Measurements from ENCODE around the gene REEP3. TPM values are rescaled to one million over a fixed set of nuclear protein-coding genes. Genes with fewer than 3 reads are reported as not detected.
"Not testable (repeated sequence)": the region's sequence is repeated elsewhere in the genome, so short reads cannot be mapped to it uniquely, and the experiment has no call there.

The REEP3 gene
- total RNA-seq, 1 donor from 2014 or later, result 33.1 TPM

- DNase-seq (ENCODE audit: low spot score in 2 of 2, unreplicated experiment in 2 of 2), result no peak
- H3K27me3 Mint-ChIP-seq (ENCODE audit: low read depth), result no peaks in the 10 kb centered on the region
- H3K9me3 Mint-ChIP-seq, result peaks cover 4% of the 10 kb centered on the region
- H3K4me1 Mint-ChIP-seq, result peaks cover 5% of the 10 kb centered on the region
- peaks cover 10% of the 10 kb centered on the region for H3K36me3 Mint-ChIP-seq
- H3K4me3 Mint-ChIP-seq, result no peak overlapping the region
- no peak for TF ChIP-seq CTCF (IDR thresholded peaks at IDR 0.05; ENCODE audit: unreplicated experiment)
- no peak overlapping the region for H3K27ac Mint-ChIP-seq
These were observed 37.1 kb downstream of the REEP3 start for GRCh38 chr10:63558132-63558784.

DNA sequence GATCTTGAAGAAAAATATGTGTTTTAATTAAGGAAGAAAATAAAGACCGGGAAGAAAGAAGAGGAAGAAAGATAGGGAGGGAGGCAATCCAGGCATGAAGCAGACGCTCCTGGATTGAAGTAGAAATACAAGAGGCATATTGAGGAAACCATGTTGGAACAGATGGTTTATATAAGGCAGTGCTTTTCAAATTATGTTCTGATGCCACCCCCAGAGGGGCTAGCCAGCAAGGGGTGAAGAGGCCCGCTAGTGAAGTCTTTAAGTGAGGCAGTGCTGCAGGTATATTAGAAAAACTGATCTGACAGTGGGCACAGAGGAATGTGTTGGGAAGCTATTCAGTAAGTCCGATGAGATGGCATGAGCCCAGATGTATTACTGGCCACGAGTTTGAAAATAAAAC is 40.1 kb downstream of the REEP3 start:
- TF ChIP-seq CTCF (IDR thresholded peaks at IDR 0.05; ENCODE audit: unreplicated experiment), result no peak
- Mint-ChIP-seq H3K4me3 (no peak overlapping the region), H3K27me3 (ENCODE audit: low read depth) (no peaks in the 10 kb centered on the region), H3K4me1 (peaks cover 14% of the 10 kb centered on the region), H3K36me3 (no peaks in the 10 kb centered on the region), H3K9me3 (no peaks in the 10 kb centered on the region), H3K27ac (no peak overlapping the region)
- DNase-seq (ENCODE audit: low spot score in 2 of 2, unreplicated experiment in 2 of 2), result no peak

GRCh38 chr10:63562391-63562790 is 41.2 kb downstream of the REEP3 start:
- Mint-ChIP-seq H3K4me1 (peaks cover 20% of the 10 kb centered on the region), H3K27ac (no peak overlapping the region), H3K9me3 (no peaks in the 10 kb centered on the region)

DNA sequence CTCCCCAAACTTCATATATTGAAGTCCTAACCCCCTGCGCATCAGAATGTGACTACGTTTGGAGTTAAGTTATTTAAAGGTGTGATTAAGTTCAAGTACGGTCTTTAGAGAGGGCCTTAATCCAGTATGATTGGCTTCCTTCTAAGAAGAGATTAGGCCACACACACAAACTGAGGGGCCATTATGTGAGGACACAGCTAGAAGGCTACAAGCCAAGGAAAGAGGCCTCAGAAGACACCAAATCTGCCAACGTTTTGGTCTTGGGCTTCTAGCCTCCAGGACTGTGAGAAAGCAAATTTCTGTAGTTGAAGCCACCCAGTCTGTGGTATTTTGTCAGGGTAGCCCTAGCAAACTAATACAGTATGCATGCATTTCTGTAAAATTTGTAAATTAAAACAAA is 41.7 kb downstream of the REEP3 start:
- TF ChIP-seq CTCF (IDR thresholded peaks at IDR 0.05; ENCODE audit: unreplicated experiment), result no peak
- H3K27me3 Mint-ChIP-seq (ENCODE audit: low read depth), result no peaks in the 10 kb centered on the region
- DNase-seq (ENCODE audit: low spot score in 2 of 2, unreplicated experiment in 2 of 2), result no peak
- no peak overlapping the region for H3K27ac Mint-ChIP-seq
- H3K4me3 Mint-ChIP-seq, result no peak overlapping the region
- H3K36me3 Mint-ChIP-seq, result peaks cover 6% of the 10 kb centered on the region
- peaks cover 20% of the 10 kb centered on the region for H3K4me1 Mint-ChIP-seq
- H3K9me3 Mint-ChIP-seq, result no peaks in the 10 kb centered on the region

More at GRCh38 chr10:63562391-63562790, 41.2 kb downstream of the REEP3 start:
- Mint-ChIP-seq H3K4me3 (no peak overlapping the region), H3K36me3 (peaks cover 1% of the 10 kb centered on the region), H3K27me3 (ENCODE audit: low read depth) (no peaks in the 10 kb centered on the region)
- DNase-seq (ENCODE audit: low spot score in 2 of 2, unreplicated experiment in 2 of 2), result no peak
- no peak for TF ChIP-seq CTCF (IDR thresholded peaks at IDR 0.05; ENCODE audit: unreplicated experiment)

GRCh38 chr10:63563623-63564022 is 42.4 kb downstream of the REEP3 start:
- no peak for TF ChIP-seq CTCF (IDR thresholded peaks at IDR 0.05; ENCODE audit: unreplicated experiment)
- DNase-seq (ENCODE audit: low spot score in 2 of 2, unreplicated experiment in 2 of 2), result no peak
- Mint-ChIP-seq H3K4me3 (no peak overlapping the region), H3K4me1 (peaks cover 20% of the 10 kb centered on the region), H3K36me3 (peaks cover 7% of the 10 kb centered on the region), H3K27ac (peak overlapping the region; percentile 20), H3K27me3 (ENCODE audit: low read depth) (no peaks in the 10 kb centered on the region), H3K9me3 (no peaks in the 10 kb centered on the region)

- not testable (repeated sequence) for H3K9me3 Mint-ChIP-seq; H3K4me3 Mint-ChIP-seq; H3K36me3 Mint-ChIP-seq; H3K27ac Mint-ChIP-seq; DNase-seq (ENCODE audit: low spot score in 2 of 2, unreplicated experiment in 2 of 2); H3K27me3 Mint-ChIP-seq (ENCODE audit: low read depth)
- H3K4me1 Mint-ChIP-seq, result peaks cover 20% of the 10 kb centered on the region
These were observed 43.5 kb downstream of the REEP3 start for GRCh38 chr10:63564731-63565130.

Data from mesothelial cell of epicardium (in vitro differentiated cells).